K562 (cell line): ENCODE data around the gene DDR1. TPM values are rescaled to one million over a fixed set of nuclear protein-coding genes. Genes with fewer than 3 reads are reported as not detected.
A peak's percentile ranks its signal among the peaks of the same experiment; 100 is the strongest.

Source experiments
- DNMT1 ChIP-seq: fragments of 450-650 bp; IDR thresholded peaks from 2 replicates; pipeline ENCODE4 v1.6.1; 2016; ENCODE audit warnings: antibody characterized with exemption, mild to moderate bottlenecking
- HDAC8 ChIP-seq: fragments of 450-650 bp; IDR thresholded peaks from 2 replicates; pipeline ENCODE4 v1.6.1; 2016; ENCODE audit warnings: mild to moderate bottlenecking, missing genetic modification characterization, moderate library complexity, missing compliant biosample characterization
- HIVEP1 ChIP-seq: fragments of 250-450 bp; sonication (Bioruptor Pico); IDR thresholded peaks from 2 replicates; pipeline ENCODE4 v1.4.0; 2020; ENCODE audit warnings: mild to moderate bottlenecking
- MAZ ChIP-seq, 2 experiments: fragments of 450-650 bp in 1 of 2; sonication (generic) in 1 of 2; formaldehyde crosslinking; IDR thresholded peaks in 1 of 2; conservative IDR thresholded peaks in 1 of 2; 2 replicates each; pipeline versions ENCODE4 v1.4.0 to v1.5.0; 2020; ENCODE audit warnings: mild to moderate bottlenecking in 1 of 2, missing genetic modification reagents in 1 of 2
- NEUROD1 ChIP-seq: fragments of 150-350 bp; IDR thresholded peaks from 2 replicates; pipeline ENCODE4 v1.6.1; 2014; ENCODE audit warnings: borderline replicate concordance, low read length, low read depth; ENCODE audit not compliant: partially characterized antibody
- OTX1 ChIP-seq: fragments of 450-650 bp; formaldehyde crosslinking; IDR thresholded peaks from 2 replicates; pipeline ENCODE4 v1.4.0; 2022; ENCODE audit warnings: mild to moderate bottlenecking
- PBX2 ChIP-seq, 2 experiments: IDR thresholded peaks in 1 of 2; conservative IDR thresholded peaks in 1 of 2; 2 replicates each; pipeline ENCODE4 v1.6.1; 2016; ENCODE audit warnings: low read depth in 2 of 2, mild to moderate bottlenecking in 1 of 2, missing compliant biosample characterization in 1 of 2, missing genetic modification characterization in 1 of 2, moderate library complexity in 1 of 2
- SRSF1 ChIP-seq: fragments of 200-400 bp; formaldehyde crosslinking; IDR thresholded peaks from 2 replicates; pipeline ENCODE4 v1.6.1; 2017; ENCODE audit warnings: mild to moderate bottlenecking, low read depth, low read length, moderate library complexity
- TEAD2 ChIP-seq: fragments of 450-650 bp; IDR thresholded peaks from 2 replicates; pipeline ENCODE4 v1.6.1; 2016; ENCODE audit warnings: missing genetic modification characterization, control low read depth, missing compliant biosample characterization
- ZBTB40 ChIP-seq, 2 experiments: fragments of 450-650 bp in 1 of 2; sonication (generic) in 1 of 2; formaldehyde crosslinking in 1 of 2; IDR thresholded peaks; 2 replicates each; pipeline versions ENCODE4 v1.7.1 to v1.9.0; 2016 to 2022; ENCODE audit warnings: inconsistent platforms in 1 of 2, mild to moderate bottlenecking in 1 of 2, missing genetic modification reagents in 1 of 2
- ZFP30 ChIP-seq: fragments of 250-450 bp; sonication (Bioruptor Pico); IDR thresholded peaks from 2 replicates; pipeline ENCODE4 v1.8.0; 2022; ENCODE audit warnings: moderate library complexity, mild to moderate bottlenecking, inconsistent platforms, borderline replicate concordance
- ZNF3 ChIP-seq: fragments of 250-450 bp; sonication (Bioruptor Pico); IDR thresholded peaks from 2 replicates; pipeline ENCODE4 v1.5.0; 2021; ENCODE audit warnings: mild to moderate bottlenecking, moderate library complexity
- ZNF41 ChIP-seq: fragments of 250-450 bp; sonication (Bioruptor Pico); conservative IDR thresholded peaks from 2 replicates; pipeline ENCODE4 v1.4.0; 2020; ENCODE audit warnings: mild to moderate bottlenecking
- polyA plus RNA-seq, 8 experiments: library from polyadenylated mRNA; depleted of rRNA in 4 of 8; stranded (reverse) in 5 of 8; unstranded in 3 of 8; fragments of >200 nt; fragmentation: Nextera tagmentation in 2 of 8; fragmentation: Illumina TruSeq in 1 of 8; extraction: Ambion mirVana in 2 of 8; extraction: Trizol in 1 of 8; gene quantifications; 2 replicates each; pipeline versions ENCODE4 v1.2.1 to v1.2.3, GENCODE V29; 2011 to 2014; ENCODE audit warnings: inconsistent platforms in 1 of 8, missing spikeins in 1 of 8
- total RNA-seq, 7 experiments: library from RNA; depleted of rRNA in 6 of 7; stranded (reverse); fragments of >200 nt in 6 of 7; fragmentation: Illumina TruSeq in 2 of 7; extraction: Trizol in 2 of 7; gene quantifications; 2 replicates each; pipeline versions ENCODE4 v1.2.1 to v1.2.3, GENCODE V29; 2011 to 2021; ENCODE audit warnings: low replicate concordance in 1 of 7

Gene DDR1
- total and polyA plus RNA-seq, 9 of the 15 experiments (the other 6 are each of a cell fraction or from before 2014, with no cell fraction given) = 1.4 to 44.6 (median 12.2) TPM

GRCh38 chr6:30877419-30878262 is 6.7 kb upstream of the DDR1 start (continued):
- TF ChIP-seq ZFP30 (CRISPR knock-in tag) (no peak), ZBTB40 (IDR thresholded peaks at IDR 0.05) (peak; percentile 11; the same call in 1 of the 2 replicates), ZBTB40 (CRISPR knock-in tag; IDR thresholded peaks at IDR 0.05) (no peak), NEUROD1 (peak; percentile 33), PBX2 (CRISPR knock-in tag; IDR thresholded peaks at IDR 0.05; ENCODE audit: low read depth) (no peak), PBX2 (tag; conservative IDR thresholded peaks at IDR 0.05; ENCODE audit: low read depth) (peak; percentile 20; the same call in 1 of the 2 replicates), ZNF3 (no peak), TEAD2 (tag) (no peak), OTX1 (CRISPR knock-in tag) (no peak), HDAC8 (no peak), DNMT1 (no peak), ZNF41 (CRISPR knock-in tag) (no peak), HIVEP1 (CRISPR knock-in tag) (no peak), SRSF1 (no peak), MAZ (CRISPR knock-in tag; conservative IDR thresholded peaks at IDR 0.05 in 1 of 2, IDR thresholded peaks at IDR 0.05 in 1 of 2) (peak in 1 of 2 experiments; percentile 73; a peak in 2 of 4 replicates)
